HL-60 (cell line): ENCODE data around the gene DGCR8.

Experiments
- DNase-seq, 2 experiments: peaks; one replicate each; pipeline ENCODE4 v3.0.0-alpha.2; 2010 to 2020; ENCODE audit warnings: low read depth in 1 of 2, low spot score in 1 of 2
- H3K27ac ChIP-seq: fragments of 250-450 bp; sonication (Bioruptor Pico); replicated peaks from 2 replicates; pipeline ENCODE4 v1.5.1; 2020; ENCODE audit warnings: mild to moderate bottlenecking, moderate library complexity
- H3K27me3 ChIP-seq: fragments of 250-450 bp; sonication (Bioruptor Pico); 2 replicates; pipeline ENCODE4 v1.5.1; 2021; ENCODE audit warnings: mild to moderate bottlenecking, moderate library complexity; ENCODE audit not compliant: insufficient read depth, poor library complexity, severe bottlenecking
- H3K4me3 ChIP-seq: replicated peaks from 2 replicates; pipeline ENCODE4 v1.5.1; 2011; ENCODE audit warnings: mild to moderate bottlenecking, control low read depth, low read length; ENCODE audit not compliant: insufficient read depth
- CTCF ChIP-seq: IDR thresholded peaks from one replicate; pipeline ENCODE4 v1.5.1; 2011; ENCODE audit warnings: low read length, control low read depth, inconsistent platforms; ENCODE audit not compliant: insufficient read depth
- GABPA ChIP-seq: IDR thresholded peaks from 2 replicates; pipeline ENCODE4 v1.6.1; 2012; ENCODE audit warnings: low read depth
- POLR2AphosphoS5 ChIP-seq: IDR thresholded peaks from 2 replicates; pipeline ENCODE4 v1.6.1; 2012; ENCODE audit warnings: low read depth
- REST ChIP-seq: IDR thresholded peaks from 2 replicates; pipeline ENCODE4 v1.6.1; 2012; ENCODE audit warnings: low read depth; ENCODE audit not compliant: insufficient replicate concordance
- SPI1 ChIP-seq: IDR thresholded peaks from 2 replicates; pipeline ENCODE4 v1.6.1; 2012; ENCODE audit warnings: low read depth, mild to moderate bottlenecking, borderline replicate concordance

DGCR8 gene

GRCh38 chr22:20051927-20052308 is 28.1 kb upstream of the DGCR8 start:
- Histone ChIP-seq H3K4me3 (no peak overlapping the region), H3K27ac (no peak overlapping the region), H3K27me3 (no peaks in the 10 kb centered on the region)
- TF ChIP-seq REST (no peak), POLR2AphosphoS5 (no peak), CTCF (no peak), SPI1 (no peak), GABPA (no peak)
- DNase-seq, result no peak

GRCh38 chr22:20052309-20053259 is 27.5 kb upstream of the DGCR8 start:
- TF ChIP-seq REST (no peak), GABPA (no peak), POLR2AphosphoS5 (no peak), CTCF (no peak), SPI1 (no peak)
- H3K27me3 ChIP-seq, result no peaks in the 10 kb centered on the region
- no peak for DNase-seq
- H3K27ac ChIP-seq, result no peak overlapping the region
- no peak overlapping the region for H3K4me3 ChIP-seq

GRCh38 chr22:20053407-20054033 is 26.5 kb upstream of the DGCR8 start:
- no peak for TF ChIP-seq GABPA
- TF ChIP-seq REST, result no peak
- no peak for TF ChIP-seq POLR2AphosphoS5
- TF ChIP-seq SPI1, result no peak
- TF ChIP-seq CTCF, result no peak
- H3K27me3 ChIP-seq, result no peaks in the 10 kb centered on the region
- H3K4me3 ChIP-seq, result no peak overlapping the region
- no peak overlapping the region for H3K27ac ChIP-seq
- DNase-seq, result no peak
